ENCODE results near the gene ATP6V0C. TPM values are rescaled to one million over a fixed set of nuclear protein-coding genes. Genes with fewer than 3 reads are reported as not detected.
"Not testable (repeated sequence)": the region's sequence is repeated elsewhere in the genome, so short reads cannot be mapped to it uniquely, and the experiment has no call there.

The ATP6V0C gene
- polyA plus RNA-seq, 1 experiment = 32.9 TPM

- H3K36me3 ChIP-seq (ENCODE audit: control insufficient read depth, insufficient read depth, low read length); H3K4me3 ChIP-seq (ENCODE audit: low read depth, low read length); DNase-seq (ENCODE audit: low read depth); POLR2A ChIA-PET; CTCF ChIA-PET; H3K27me3 ChIP-seq (ENCODE audit: control insufficient read depth, insufficient read depth, low read length): not testable (repeated sequence)
- TF ChIP-seq, protein P1, sequence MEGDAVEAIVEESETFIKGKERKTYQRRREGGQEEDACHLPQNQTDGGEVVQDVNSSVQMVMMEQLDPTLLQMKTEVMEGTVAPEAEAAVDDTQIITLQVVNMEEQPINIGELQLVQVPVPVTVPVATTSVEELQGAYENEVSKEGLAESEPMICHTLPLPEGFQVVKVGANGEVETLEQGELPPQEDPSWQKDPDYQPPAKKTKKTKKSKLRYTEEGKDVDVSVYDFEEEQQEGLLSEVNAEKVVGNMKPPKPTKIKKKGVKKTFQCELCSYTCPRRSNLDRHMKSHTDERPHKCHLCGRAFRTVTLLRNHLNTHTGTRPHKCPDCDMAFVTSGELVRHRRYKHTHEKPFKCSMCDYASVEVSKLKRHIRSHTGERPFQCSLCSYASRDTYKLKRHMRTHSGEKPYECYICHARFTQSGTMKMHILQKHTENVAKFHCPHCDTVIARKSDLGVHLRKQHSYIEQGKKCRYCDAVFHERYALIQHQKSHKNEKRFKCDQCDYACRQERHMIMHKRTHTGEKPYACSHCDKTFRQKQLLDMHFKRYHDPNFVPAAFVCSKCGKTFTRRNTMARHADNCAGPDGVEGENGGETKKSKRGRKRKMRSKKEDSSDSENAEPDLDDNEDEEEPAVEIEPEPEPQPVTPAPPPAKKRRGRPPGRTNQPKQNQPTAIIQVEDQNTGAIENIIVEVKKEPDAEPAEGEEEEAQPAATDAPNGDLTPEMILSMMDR (IDR thresholded peaks at IDR 0.05; ENCODE audit: insufficient read depth, low read depth, low read length) = peak; percentile 43
Measured at GRCh38 chr16:2539845-2540458, 26.2 kb downstream of the ATP6V0C start.

DNA sequence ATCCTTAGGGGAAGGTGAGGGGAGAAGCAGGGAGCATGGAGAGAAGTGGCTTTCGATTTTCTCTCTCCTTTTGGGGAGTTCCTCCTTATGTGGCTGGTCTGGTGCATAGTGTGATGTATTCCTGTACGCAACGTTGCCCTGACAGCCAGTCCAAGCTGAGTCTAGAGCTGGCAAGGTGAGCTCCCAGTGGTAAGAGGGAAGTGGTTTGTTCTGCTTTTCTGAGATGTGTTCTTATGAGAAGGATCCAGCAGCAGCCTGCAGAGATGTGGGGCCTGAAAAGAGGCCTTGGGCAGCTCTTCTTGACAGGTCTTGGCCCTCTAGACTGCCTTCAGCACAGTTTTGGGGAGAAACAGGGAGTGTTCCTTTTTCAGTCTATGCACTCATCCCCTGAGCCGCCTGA lies 27.2 kb downstream of the ATP6V0C start:
- DNase-seq (ENCODE audit: low read depth); POLR2A ChIA-PET; H3K36me3 ChIP-seq (ENCODE audit: control insufficient read depth, insufficient read depth, low read length); CTCF ChIA-PET; H3K4me3 ChIP-seq (ENCODE audit: low read depth, low read length); H3K27me3 ChIP-seq (ENCODE audit: control insufficient read depth, insufficient read depth, low read length): not testable (repeated sequence)

DNA sequence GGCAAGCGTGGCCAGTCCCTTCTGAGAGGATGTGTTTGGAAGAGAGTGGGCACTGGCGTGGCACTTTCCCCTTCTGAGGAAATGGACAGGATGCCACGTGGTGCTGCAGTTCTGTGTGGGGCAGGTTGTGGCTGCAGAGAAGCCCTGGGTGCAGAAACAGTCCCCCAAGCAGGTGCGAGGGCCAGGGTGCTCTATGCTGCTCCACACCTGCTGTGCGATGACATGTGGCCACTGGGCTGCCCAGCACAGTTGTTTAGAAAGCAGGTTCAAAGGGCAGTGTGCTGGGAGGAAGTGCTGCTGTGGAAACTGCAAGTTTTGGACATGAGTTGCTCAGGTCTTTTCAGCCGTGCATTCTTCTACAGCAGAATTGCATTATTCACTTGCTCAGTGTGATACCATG lies 27.7 kb downstream of the ATP6V0C start:
- POLR2A ChIA-PET; H3K36me3 ChIP-seq (ENCODE audit: control insufficient read depth, insufficient read depth, low read length); H3K4me3 ChIP-seq (ENCODE audit: low read depth, low read length); CTCF ChIA-PET; DNase-seq (ENCODE audit: low read depth); H3K27me3 ChIP-seq (ENCODE audit: control insufficient read depth, insufficient read depth, low read length): not testable (repeated sequence)

DNA sequence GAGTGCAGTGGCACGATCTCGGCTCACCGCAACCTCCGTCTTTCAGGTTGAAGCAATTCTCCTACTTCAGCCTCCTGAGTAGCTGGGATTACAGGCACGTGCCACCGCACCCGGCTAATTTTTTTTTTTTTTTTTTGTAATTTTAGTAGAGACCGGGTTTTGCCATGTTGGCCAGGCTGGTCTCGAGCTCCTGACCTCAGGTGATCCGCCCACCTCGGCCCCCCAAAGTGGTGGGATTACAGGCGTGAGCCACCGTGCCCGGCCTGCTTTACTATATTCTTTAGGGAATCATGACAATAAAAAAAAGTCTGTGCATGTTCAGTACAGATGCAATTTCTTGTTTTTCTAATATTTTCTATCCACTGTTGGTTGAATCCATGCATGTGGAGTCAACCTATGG lies 30.0 kb downstream of the ATP6V0C start:
- H3K27me3 ChIP-seq (ENCODE audit: control insufficient read depth, insufficient read depth, low read length); DNase-seq (ENCODE audit: low read depth); H3K36me3 ChIP-seq (ENCODE audit: control insufficient read depth, insufficient read depth, low read length); H3K4me3 ChIP-seq (ENCODE audit: low read depth, low read length); CTCF ChIA-PET; POLR2A ChIA-PET: not testable (repeated sequence)

- H3K27me3 ChIP-seq (ENCODE audit: control insufficient read depth, insufficient read depth, low read length); H3K36me3 ChIP-seq (ENCODE audit: control insufficient read depth, insufficient read depth, low read length); POLR2A ChIA-PET; CTCF ChIA-PET; H3K4me3 ChIP-seq (ENCODE audit: low read depth, low read length); DNase-seq (ENCODE audit: low read depth): not testable (repeated sequence)
Measured at GRCh38 chr16:2550283-2550878, 36.6 kb downstream of the ATP6V0C start.

GRCh38 chr16:2551420-2551889 lies 37.7 kb downstream of the ATP6V0C start:
- CTCF ChIA-PET; POLR2A ChIA-PET; DNase-seq (ENCODE audit: low read depth); H3K36me3 ChIP-seq (ENCODE audit: control insufficient read depth, insufficient read depth, low read length); H3K27me3 ChIP-seq (ENCODE audit: control insufficient read depth, insufficient read depth, low read length); H3K4me3 ChIP-seq (ENCODE audit: low read depth, low read length): not testable (repeated sequence)

DNA sequence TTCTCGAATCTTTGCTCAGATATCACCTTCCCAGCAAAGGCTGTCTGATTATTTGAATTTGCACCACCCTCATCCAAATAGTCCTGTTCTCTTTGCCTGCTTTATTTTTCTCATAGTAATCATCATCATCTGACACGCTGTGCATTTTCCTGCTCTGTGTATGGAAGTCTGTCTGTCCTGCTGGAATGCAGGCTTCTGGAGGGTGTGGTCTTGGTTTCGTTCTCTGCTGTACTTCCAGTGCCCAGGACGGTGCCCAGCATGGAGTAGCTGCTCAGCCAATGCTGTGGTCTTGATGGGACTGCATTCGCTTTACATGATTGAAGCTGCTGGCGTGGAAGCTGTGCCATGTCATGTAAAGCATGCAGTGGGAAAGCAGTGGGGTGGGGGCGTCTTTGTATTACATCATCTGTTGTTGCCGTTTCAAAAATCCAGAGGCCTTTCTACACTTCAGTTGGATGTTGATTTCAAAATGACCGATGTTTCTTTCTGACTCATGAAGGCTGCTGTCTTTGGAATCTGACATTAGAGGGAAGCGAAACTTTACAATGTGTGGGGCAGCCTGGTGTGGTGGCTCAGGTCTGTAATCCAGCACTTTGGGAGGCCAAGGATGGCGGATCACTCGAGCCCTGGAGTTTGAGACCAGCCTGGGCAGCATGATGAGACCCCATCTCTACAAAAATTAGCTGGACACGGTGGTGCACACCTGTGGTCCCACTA lies 41.1 kb downstream of the ATP6V0C start:
- H3K36me3 ChIP-seq (ENCODE audit: control insufficient read depth, insufficient read depth, low read length); CTCF ChIA-PET; H3K4me3 ChIP-seq (ENCODE audit: low read depth, low read length); DNase-seq (ENCODE audit: low read depth); POLR2A ChIA-PET; H3K27me3 ChIP-seq (ENCODE audit: control insufficient read depth, insufficient read depth, low read length): not testable (repeated sequence)

GRCh38 chr16:2557150-2557549 lies 43.4 kb downstream of the ATP6V0C start:
- H3K27me3 ChIP-seq (ENCODE audit: control insufficient read depth, insufficient read depth, low read length); POLR2A ChIA-PET; DNase-seq (ENCODE audit: low read depth); H3K4me3 ChIP-seq (ENCODE audit: low read depth, low read length); H3K36me3 ChIP-seq (ENCODE audit: control insufficient read depth, insufficient read depth, low read length); CTCF ChIA-PET: not testable (repeated sequence)

- CTCF ChIA-PET; POLR2A ChIA-PET; H3K36me3 ChIP-seq (ENCODE audit: control insufficient read depth, insufficient read depth, low read length); DNase-seq (ENCODE audit: low read depth); H3K4me3 ChIP-seq (ENCODE audit: low read depth, low read length); H3K27me3 ChIP-seq (ENCODE audit: control insufficient read depth, insufficient read depth, low read length): not testable (repeated sequence)
Measured at GRCh38 chr16:2560131-2560797, 46.5 kb downstream of the ATP6V0C start.

All from BJ (cell line).